Suprapubic skin (tissue), 4 donors: ENCODE measurements around the gene CADM1. TPM values are rescaled to one million over a fixed set of nuclear protein-coding genes. Genes with fewer than 3 reads are reported as not detected.

Source experiments
- DNase-seq, 2 donors: peaks; one replicate each; pipeline ENCODE4 v3.0.0-alpha.2; 2019; ENCODE audit warnings: low spot score in 2 of 2
- H3K27ac ChIP-seq: fragments of 200-600 bp; sonication (generic); one replicate; pipeline ENCODE4 v1.5.1; 2019
- H3K27me3 ChIP-seq: fragments of 200-600 bp; sonication (generic); one replicate; pipeline ENCODE4 v1.5.1; 2019
- H3K36me3 ChIP-seq: fragments of 200-600 bp; sonication (generic); one replicate; pipeline ENCODE4 v1.5.1; 2019
- H3K4me1 ChIP-seq: fragments of 200-600 bp; sonication (generic); one replicate; pipeline ENCODE4 v1.5.1; 2019
- H3K4me3 ChIP-seq: fragments of 200-600 bp; sonication (generic); one replicate; pipeline ENCODE4 v1.5.1; 2019; ENCODE audit warnings: mild to moderate bottlenecking
- H3K9me3 ChIP-seq: fragments of 200-600 bp; sonication (generic); one replicate; pipeline ENCODE4 v1.5.1; 2019
- CTCF ChIP-seq, 2 donors: fragments of 200-600 bp in 1 of 2; fragments of 450-650 bp in 1 of 2; sonication (generic) in 1 of 2; IDR thresholded peaks; one replicate each; pipeline ENCODE4 v1.5.1; 2016 to 2019; ENCODE audit warnings: antibody characterized with exemption in 2 of 2, mild to moderate bottlenecking in 1 of 2, moderate library complexity in 1 of 2
- EP300 ChIP-seq: sonication (generic); formaldehyde crosslinking; IDR thresholded peaks from one replicate; pipeline ENCODE4 v1.6.1; 2017; ENCODE audit warnings: antibody characterized with exemption
- POLR2A ChIP-seq, 2 donors: fragments of 450-650 bp; IDR thresholded peaks; one replicate each; pipeline ENCODE4 v1.6.1; 2017; ENCODE audit warnings: antibody characterized with exemption in 2 of 2, mild to moderate bottlenecking in 2 of 2, moderate library complexity in 2 of 2
- POLR2AphosphoS5 ChIP-seq, 3 donors: sonication (generic); formaldehyde crosslinking; IDR thresholded peaks; one replicate each; pipeline ENCODE4 v1.6.1; 2017; ENCODE audit warnings: antibody characterized with exemption in 3 of 3
- WGBS: methylation state at CpG from one replicate; pipeline ENCODE4 v1.1.5; 2018; 5-methylcytosine and 5-hydroxymethylcytosine counted together
- total RNA-seq, 4 donors: library from RNA; depleted of rRNA; stranded (reverse); fragments of >200 nt; gene quantifications; one replicate each; pipeline ENCODE4 v1.1.0, GENCODE V29; 2016

The CADM1 gene
- total RNA-seq, 4 donors from 2014 or later, result 13.3 to 26.2 (median 15.3) TPM

- no peaks in the 10 kb centered on the region for H3K27me3 ChIP-seq
- TF ChIP-seq POLR2AphosphoS5 (IDR thresholded peaks at IDR 0.05), result no peak
- no peak for TF ChIP-seq POLR2A (IDR thresholded peaks at IDR 0.05)
- TF ChIP-seq CTCF (IDR thresholded peaks at IDR 0.05), result no peak
- no peak for TF ChIP-seq EP300
- no peaks in the 10 kb centered on the region for H3K36me3 ChIP-seq
- H3K27ac ChIP-seq, result no peak overlapping the region
- WGBS, result 87% methylated on average over 5 of the region's 5 CpGs
- H3K9me3 ChIP-seq, result no peaks in the 10 kb centered on the region
- H3K4me3 ChIP-seq, result no peak overlapping the region
- DNase-seq, result no peak
- no peaks in the 10 kb centered on the region for H3K4me1 ChIP-seq
Observed at GRCh38 chr11:115280775-115281174, 223.4 kb downstream of the CADM1 start.

GRCh38 chr11:115279813-115280761 is 224.1 kb downstream of the CADM1 start:
- H3K27me3 ChIP-seq, result no peaks in the 10 kb centered on the region
- H3K4me3 ChIP-seq, result no peak overlapping the region
- H3K9me3 ChIP-seq, result no peaks in the 10 kb centered on the region
- H3K27ac ChIP-seq, result no peak overlapping the region
- TF ChIP-seq POLR2AphosphoS5 (IDR thresholded peaks at IDR 0.05) (no peak), POLR2A (IDR thresholded peaks at IDR 0.05) (no peak), CTCF (IDR thresholded peaks at IDR 0.05) (no peak), EP300 (no peak)
- no peaks in the 10 kb centered on the region for H3K4me1 ChIP-seq
- H3K36me3 ChIP-seq, result no peaks in the 10 kb centered on the region
- DNase-seq, result no peak
- WGBS, result 89% methylated on average over 10 of the region's 10 CpGs

DNA sequence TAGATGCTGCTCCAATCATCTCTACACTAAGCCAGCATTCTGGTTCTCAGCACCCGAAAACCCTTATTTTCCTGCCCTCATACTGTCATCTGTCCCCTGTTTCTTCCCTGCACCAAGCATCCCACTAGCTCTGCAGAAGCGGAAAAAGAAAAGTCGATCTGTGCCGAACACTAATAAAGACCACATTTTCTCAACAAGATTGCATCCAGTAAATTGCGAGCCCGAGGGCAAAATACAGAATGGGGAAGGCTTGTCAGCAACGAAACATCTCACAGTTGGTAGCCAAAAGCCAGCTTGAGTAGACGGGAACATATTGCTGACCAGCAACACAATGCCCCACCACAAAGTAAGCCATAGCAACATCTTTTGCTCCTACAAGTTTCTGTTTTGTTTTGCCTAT is 227.4 kb downstream of the CADM1 start:
- H3K36me3 ChIP-seq, result no peaks in the 10 kb centered on the region
- H3K9me3 ChIP-seq, result no peaks in the 10 kb centered on the region
- H3K27me3 ChIP-seq, result no peaks in the 10 kb centered on the region
- no peaks in the 10 kb centered on the region for H3K4me1 ChIP-seq
- no peak overlapping the region for H3K27ac ChIP-seq
- no peak for DNase-seq
- WGBS, result 65% methylated on average over 8 of the region's 8 CpGs
- H3K4me3 ChIP-seq, result no peak overlapping the region
- TF ChIP-seq POLR2A (IDR thresholded peaks at IDR 0.05) (no peak), POLR2AphosphoS5 (IDR thresholded peaks at IDR 0.05) (no peak), EP300 (no peak), CTCF (IDR thresholded peaks at IDR 0.05) (no peak)

GRCh38 chr11:115276191-115276590 is 228.0 kb downstream of the CADM1 start:
- Histone ChIP-seq H3K9me3 (no peaks in the 10 kb centered on the region), H3K4me3 (no peak overlapping the region), H3K36me3 (no peaks in the 10 kb centered on the region), H3K27me3 (no peaks in the 10 kb centered on the region), H3K4me1 (no peaks in the 10 kb centered on the region), H3K27ac (no peak overlapping the region)
- 67% methylated on average over 4 of the region's 4 CpGs for WGBS
- no peak for DNase-seq
- TF ChIP-seq CTCF (IDR thresholded peaks at IDR 0.05) (no peak), EP300 (no peak), POLR2AphosphoS5 (IDR thresholded peaks at IDR 0.05) (no peak), POLR2A (IDR thresholded peaks at IDR 0.05) (no peak)

DNA sequence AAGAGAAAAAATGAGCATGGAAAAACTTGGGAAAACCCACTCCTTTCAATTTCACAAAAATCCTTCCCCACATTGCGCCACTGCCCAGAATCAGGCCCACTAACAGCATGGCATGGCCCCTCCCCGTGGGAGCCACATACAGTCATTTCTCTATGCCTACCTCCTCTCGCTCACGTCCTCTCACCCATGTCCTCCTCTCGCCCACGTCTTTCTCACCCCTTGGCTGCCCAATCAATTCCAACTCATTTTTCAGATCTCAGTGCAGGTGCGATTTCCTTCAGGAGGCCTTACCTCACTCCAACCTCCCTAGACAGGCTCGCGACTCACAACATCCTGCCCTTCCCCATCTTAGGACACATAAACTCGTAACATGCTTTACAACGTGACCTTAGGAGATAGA is 229.2 kb downstream of the CADM1 start:
- no peak overlapping the region for H3K27ac ChIP-seq
- no peak overlapping the region for H3K4me3 ChIP-seq
- 96% methylated on average over 11 of the region's 11 CpGs for WGBS
- no peaks in the 10 kb centered on the region for H3K9me3 ChIP-seq
- H3K27me3 ChIP-seq, result no peaks in the 10 kb centered on the region
- H3K36me3 ChIP-seq, result no peaks in the 10 kb centered on the region
- H3K4me1 ChIP-seq, result no peaks in the 10 kb centered on the region
- TF ChIP-seq POLR2A (IDR thresholded peaks at IDR 0.05) (no peak), EP300 (no peak), POLR2AphosphoS5 (IDR thresholded peaks at IDR 0.05) (no peak), CTCF (IDR thresholded peaks at IDR 0.05) (no peak)
- no peak for DNase-seq
